ENCODE results near the gene FGF14. TPM values are rescaled to one million over a fixed set of nuclear protein-coding genes. Genes with fewer than 3 reads are reported as not detected.
"Not testable (repeated sequence)": the region's sequence is repeated elsewhere in the genome, so short reads cannot be mapped to it uniquely, and the experiment has no call there.

Gene FGF14
- total RNA-seq, 1 experiment from 2014 or later, result 0.22 TPM

- H3K4me3 Mint-ChIP-seq, result no peak overlapping the region
- H4K5ac ChIP-seq (ENCODE audit: insufficient read length, low read depth, low read length), result no peak overlapping the region
- no peak overlapping the region for H3K27ac Mint-ChIP-seq
- no peak overlapping the region for H2BK15ac ChIP-seq (ENCODE audit: low read depth, low read length)
- no peaks in the 10 kb centered on the region for H3K79me1 ChIP-seq (ENCODE audit: insufficient read depth, low read depth, low read length, poor library complexity, severe bottlenecking)
- no peak overlapping the region for H2BK20ac ChIP-seq (ENCODE audit: low read depth, low read length, poor library complexity, severe bottlenecking)
- no peak overlapping the region for H2AK5ac ChIP-seq (ENCODE audit: insufficient read length, low read length)
- no peaks in the 10 kb centered on the region for H3K4me1 Mint-ChIP-seq
- no peaks in the 10 kb centered on the region for H4K20me1 ChIP-seq (ENCODE audit: control insufficient read depth, insufficient read depth, insufficient read length)
- H3K36me3 Mint-ChIP-seq (ENCODE audit: insufficient read depth in 1 of 3, low read depth in 3 of 3), result no peaks in the 10 kb centered on the region; a peak in 1 of 7 replicates
- H3K9me3 ChIP-seq (ENCODE audit: control insufficient read depth, low read depth, low read length), result no peaks in the 10 kb centered on the region
- no peak overlapping the region for H2BK5ac ChIP-seq (ENCODE audit: insufficient read length, low read length)
- H3K56ac ChIP-seq (ENCODE audit: insufficient read length, low read depth, low read length), result no peak overlapping the region
- H3K27me3 Mint-ChIP-seq (ENCODE audit: low read depth), result no peaks in the 10 kb centered on the region
- H4K91ac ChIP-seq (ENCODE audit: insufficient read length, low read depth, low read length), result no peak overlapping the region
- H3K4ac ChIP-seq (ENCODE audit: low read depth, low read length), result no peak overlapping the region
- WGBS (ENCODE audit: extremely low coverage, insufficient read length, low lambda C conversion rate), result no CpG with 5 or more reads among the region's 3 CpGs
- no peak overlapping the region for H3T11ph ChIP-seq (ENCODE audit: low read length)
- no peak for DNase-seq
- H3K18ac ChIP-seq (ENCODE audit: insufficient read length, low read depth, low read length), result no peak overlapping the region
- no peaks in the 10 kb centered on the region for H3K4me1 ChIP-seq (ENCODE audit: insufficient read depth, low read length)
- H2AFZ ChIP-seq (ENCODE audit: low read length), result no peak overlapping the region
- H3K4me2 ChIP-seq (ENCODE audit: insufficient read depth, insufficient read length, low read length), result no peak overlapping the region
- no peak for TF ChIP-seq CTCF (conservative IDR thresholded peaks at IDR 0.05)
- H3K27me3 ChIP-seq (ENCODE audit: insufficient read depth, low read length), result no peaks in the 10 kb centered on the region
- H3K14ac ChIP-seq (ENCODE audit: insufficient read depth, low read length), result no peak overlapping the region
- no peaks in the 10 kb centered on the region for H3K79me2 ChIP-seq (ENCODE audit: insufficient read depth, low read length)
- H3K27ac ChIP-seq (ENCODE audit: insufficient read length, low read depth, low read length), result no peak overlapping the region
- no peaks in the 10 kb centered on the region for H3K9me3 Mint-ChIP-seq
- no peak overlapping the region for H2BK12ac ChIP-seq (ENCODE audit: insufficient read length, low read depth, low read length)
- no peak overlapping the region for H4K8ac ChIP-seq (replicated peaks; ENCODE audit: insufficient read length, low read depth, low read length)
- no peak overlapping the region for H3K23ac ChIP-seq (ENCODE audit: insufficient read length, low read depth, low read length)
- H2BK120ac ChIP-seq (ENCODE audit: low read depth, low read length, poor library complexity, severe bottlenecking), result no peak overlapping the region
- H3K9ac ChIP-seq (ENCODE audit: extremely low read depth, insufficient read length, low read length), result no peak overlapping the region
- H3K23me2 ChIP-seq (ENCODE audit: insufficient read length, low read depth, low read length, poor library complexity, severe bottlenecking), result no peaks in the 10 kb centered on the region
Measured at GRCh38 chr13:102138635-102139190, 263.1 kb downstream of the FGF14 start.

- DNase-seq; H3K4ac ChIP-seq (ENCODE audit: low read depth, low read length); H2BK12ac ChIP-seq (ENCODE audit: insufficient read length, low read depth, low read length); H3K27ac Mint-ChIP-seq; H3K36me3 Mint-ChIP-seq (ENCODE audit: insufficient read depth in 1 of 3, low read depth in 3 of 3); H2BK120ac ChIP-seq (ENCODE audit: low read depth, low read length, poor library complexity, severe bottlenecking); H3K18ac ChIP-seq (ENCODE audit: insufficient read length, low read depth, low read length); H4K5ac ChIP-seq (ENCODE audit: insufficient read length, low read depth, low read length); H3T11ph ChIP-seq (ENCODE audit: low read length); H3K27me3 Mint-ChIP-seq (ENCODE audit: low read depth); H3K23ac ChIP-seq (ENCODE audit: insufficient read length, low read depth, low read length); H4K91ac ChIP-seq (ENCODE audit: insufficient read length, low read depth, low read length); H3K14ac ChIP-seq (ENCODE audit: insufficient read depth, low read length); H2BK15ac ChIP-seq (ENCODE audit: low read depth, low read length); H3K4me3 Mint-ChIP-seq; H3K4me2 ChIP-seq (ENCODE audit: insufficient read depth, insufficient read length, low read length); H3K4me1 Mint-ChIP-seq; H4K20me1 ChIP-seq (ENCODE audit: control insufficient read depth, insufficient read depth, insufficient read length); H3K79me2 ChIP-seq (ENCODE audit: insufficient read depth, low read length); H3K4me1 ChIP-seq (ENCODE audit: insufficient read depth, low read length); H2BK20ac ChIP-seq (ENCODE audit: low read depth, low read length, poor library complexity, severe bottlenecking); H3K23me2 ChIP-seq (ENCODE audit: insufficient read length, low read depth, low read length, poor library complexity, severe bottlenecking); H4K8ac ChIP-seq (replicated peaks; ENCODE audit: insufficient read length, low read depth, low read length); H3K27ac ChIP-seq (ENCODE audit: insufficient read length, low read depth, low read length); H3K9me3 ChIP-seq (ENCODE audit: control insufficient read depth, low read depth, low read length); H3K9me3 Mint-ChIP-seq; H2BK5ac ChIP-seq (ENCODE audit: insufficient read length, low read length); H3K27me3 ChIP-seq (ENCODE audit: insufficient read depth, low read length); H3K56ac ChIP-seq (ENCODE audit: insufficient read length, low read depth, low read length); H2AFZ ChIP-seq (ENCODE audit: low read length); H3K9ac ChIP-seq (ENCODE audit: extremely low read depth, insufficient read length, low read length); H2AK5ac ChIP-seq (ENCODE audit: insufficient read length, low read length); H3K79me1 ChIP-seq (ENCODE audit: insufficient read depth, low read depth, low read length, poor library complexity, severe bottlenecking): not testable (repeated sequence)
- whole genome bisulfite sequencing (ENCODE audit: extremely low coverage, insufficient read length, low lambda C conversion rate), result no CpG with 5 or more reads among the region's 4 CpGs
Measured at GRCh38 chr13:102137904-102138303, 263.9 kb downstream of the FGF14 start.

All from H9 (cell line).